Gastrocnemius medialis (tissue), 4 donors: ENCODE data around the gene NIPAL1. TPM values are rescaled to one million over a fixed set of nuclear protein-coding genes. Genes with fewer than 3 reads are reported as not detected.
"Not testable (repeated sequence)": the region's sequence is repeated elsewhere in the genome, so short reads cannot be mapped to it uniquely, and the experiment has no call there.

Experiments used
- ATAC-seq, 2 donors: fragments of 150-250 bp; one replicate each; pipeline ENCODE4 v1.9.1; 2016
- DNase-seq, 2 donors: peaks; one replicate each; pipeline ENCODE4 v3.0.0-alpha.2; 2019
- H3K27ac ChIP-seq, 4 donors: fragments of 200-600 bp; sonication (generic); 1 replicate in 1 of 4; 2 replicates in 3 of 4; pipeline ENCODE4 v1.5.1; 2016 to 2018; ENCODE audit warnings: mild to moderate bottlenecking in 2 of 4, moderate library complexity in 1 of 4
- H3K27me3 ChIP-seq, 3 donors: fragments of 200-600 bp; sonication (generic) in 2 of 3; 1 replicate in 1 of 3; 2 replicates in 2 of 3; pipeline versions ENCODE4 v1.5.1 to v1.6.0; 2016 to 2019; ENCODE audit warnings: mild to moderate bottlenecking in 1 of 3, moderate library complexity in 1 of 3
- H3K36me3 ChIP-seq, 2 donors: fragments of 200-600 bp; sonication (generic) in 1 of 2; one replicate each; pipeline ENCODE4 v1.5.1; 2017 to 2018
- H3K4me1 ChIP-seq, 2 donors: fragments of 200-600 bp; sonication (generic) in 1 of 2; one replicate each; pipeline ENCODE4 v1.5.1; 2016 to 2017; ENCODE audit warnings: mild to moderate bottlenecking in 2 of 2
- H3K4me3 ChIP-seq, 4 donors: fragments of 200-600 bp; sonication (generic) in 3 of 4; 1 replicate in 1 of 4; 2 replicates in 3 of 4; pipeline ENCODE4 v1.5.1; 2016 to 2019; ENCODE audit warnings: mild to moderate bottlenecking in 2 of 4
- H3K9me3 ChIP-seq, 3 donors: fragments of 200-600 bp; sonication (generic) in 2 of 3; 1 replicate in 1 of 3; 2 replicates in 2 of 3; pipeline ENCODE4 v1.5.1; 2016 to 2019
- POLR2A ChIP-seq, 2 donors: fragments of 450-650 bp; IDR thresholded peaks; one replicate each; pipeline ENCODE4 v1.6.1; 2017; ENCODE audit warnings: antibody characterized with exemption in 2 of 2, mild to moderate bottlenecking in 2 of 2, moderate library complexity in 2 of 2
- in situ Hi-C, 4 donors: fragments of 200-750 bp; cut with MboI; loops; one replicate each; pipeline versions ENCODE4 v1.15.0 to v1.8.0; 2017; ENCODE audit warnings: low sequenced_read_pairs in 4 of 4
- intact Hi-C: fragments of 100-400 bp; cut with DNase I; formaldehyde crosslinking; loops from one replicate; pipeline ENCODE4 v1.15.1; 2023; ENCODE audit warnings: low total_unique reads
- total RNA-seq, 4 donors: library from RNA; depleted of rRNA; stranded (reverse); fragments of >200 nt; gene quantifications; one replicate each; pipeline versions ENCODE4 v1.1.0 to v1.2.3, GENCODE V29; 2016
- TF ChIP-seq, protein P1 (sequence below), 5 experiments: fragments of 450-650 bp in 3 of 5; fragments of 200-600 bp in 2 of 5; sonication (generic) in 2 of 5; IDR thresholded peaks in 4 of 5; conservative IDR thresholded peaks in 1 of 5; 1 replicate in 4 of 5; 2 replicates in 1 of 5; pipeline ENCODE4 v1.5.1; 2016 to 2019; ENCODE audit warnings: antibody characterized with exemption in 5 of 5, mild to moderate bottlenecking in 3 of 5, moderate library complexity in 3 of 5

NIPAL1 gene
- total RNA-seq, 4 donors from 2014 or later = 0.07 to 0.51 (median 0.15) TPM; not detected in 1

DNA sequence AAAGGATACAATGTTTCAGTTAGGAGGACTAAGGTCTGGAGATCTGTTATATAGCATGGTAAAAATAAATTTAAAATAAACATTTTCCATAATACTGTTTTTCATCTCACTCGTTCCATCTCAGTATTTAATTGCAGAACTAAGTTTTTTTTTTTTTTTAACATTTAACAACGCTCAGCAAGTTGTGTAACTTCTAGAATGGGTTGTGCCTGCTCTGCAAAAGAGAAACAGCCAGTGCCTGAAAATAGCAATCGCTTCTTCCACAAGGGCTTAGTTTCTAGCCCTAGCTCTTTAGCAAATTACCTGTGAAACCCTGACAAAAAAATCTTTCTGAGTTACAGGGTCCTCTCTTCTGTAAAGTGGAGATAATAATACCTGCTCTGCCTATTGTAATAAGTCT, 42.0 kb upstream of the NIPAL1 start:
- in situ Hi-C loops (no loop called here), intact Hi-C loops (no loop called here)
- Histone ChIP-seq H3K27ac (no peak overlapping the region), H3K9me3 (no peaks in the 10 kb centered on the region), H3K27me3 (no peaks in the 10 kb centered on the region), H3K36me3 (no peaks in the 10 kb centered on the region), H3K4me1 (no peaks in the 10 kb centered on the region), H3K4me3 (no peak overlapping the region)
- ATAC-seq (no peak), DNase-seq (no peak)
- no peak for TF ChIP-seq POLR2A (IDR thresholded peaks at IDR 0.05)
- TF ChIP-seq, protein P1, sequence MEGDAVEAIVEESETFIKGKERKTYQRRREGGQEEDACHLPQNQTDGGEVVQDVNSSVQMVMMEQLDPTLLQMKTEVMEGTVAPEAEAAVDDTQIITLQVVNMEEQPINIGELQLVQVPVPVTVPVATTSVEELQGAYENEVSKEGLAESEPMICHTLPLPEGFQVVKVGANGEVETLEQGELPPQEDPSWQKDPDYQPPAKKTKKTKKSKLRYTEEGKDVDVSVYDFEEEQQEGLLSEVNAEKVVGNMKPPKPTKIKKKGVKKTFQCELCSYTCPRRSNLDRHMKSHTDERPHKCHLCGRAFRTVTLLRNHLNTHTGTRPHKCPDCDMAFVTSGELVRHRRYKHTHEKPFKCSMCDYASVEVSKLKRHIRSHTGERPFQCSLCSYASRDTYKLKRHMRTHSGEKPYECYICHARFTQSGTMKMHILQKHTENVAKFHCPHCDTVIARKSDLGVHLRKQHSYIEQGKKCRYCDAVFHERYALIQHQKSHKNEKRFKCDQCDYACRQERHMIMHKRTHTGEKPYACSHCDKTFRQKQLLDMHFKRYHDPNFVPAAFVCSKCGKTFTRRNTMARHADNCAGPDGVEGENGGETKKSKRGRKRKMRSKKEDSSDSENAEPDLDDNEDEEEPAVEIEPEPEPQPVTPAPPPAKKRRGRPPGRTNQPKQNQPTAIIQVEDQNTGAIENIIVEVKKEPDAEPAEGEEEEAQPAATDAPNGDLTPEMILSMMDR (IDR thresholded peaks at IDR 0.05 in 4 of 5, conservative IDR thresholded peaks at IDR 0.05 in 1 of 5) = no peak

DNA sequence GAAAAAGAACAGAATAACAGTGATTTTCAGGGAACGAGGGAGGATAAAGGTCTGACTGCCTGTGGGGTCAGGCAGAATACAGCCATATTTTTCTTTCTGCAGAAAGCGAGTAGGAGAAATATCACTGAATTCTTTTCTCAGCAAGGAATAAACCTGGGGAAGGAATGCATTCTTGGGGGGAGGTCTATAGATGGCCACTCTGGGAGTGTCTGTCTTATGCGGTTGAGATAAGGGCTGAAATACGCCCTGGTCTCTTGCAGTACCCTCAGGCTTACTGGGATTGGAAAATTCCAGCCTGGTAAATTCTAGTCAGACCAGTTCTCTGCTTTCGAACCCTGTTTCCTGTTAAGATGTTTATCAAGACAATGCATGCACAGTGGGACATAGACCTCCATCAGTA, 26.4 kb upstream of the NIPAL1 start:
- in situ Hi-C loops (no loop called here), intact Hi-C loops (no loop called here)
- no peaks in the 10 kb centered on the region for H3K9me3 ChIP-seq
- H3K36me3 ChIP-seq = no peaks in the 10 kb centered on the region
- no peak overlapping the region for H3K27ac ChIP-seq
- DNase-seq (no peak), ATAC-seq (no peak)
- H3K27me3 ChIP-seq = no peaks in the 10 kb centered on the region
- H3K4me3 ChIP-seq = no peak overlapping the region
- no peaks in the 10 kb centered on the region for H3K4me1 ChIP-seq
- no peak for TF ChIP-seq POLR2A (IDR thresholded peaks at IDR 0.05)
- TF ChIP-seq, protein P1 (IDR thresholded peaks at IDR 0.05 in 4 of 5, conservative IDR thresholded peaks at IDR 0.05 in 1 of 5) = no peak

DNA sequence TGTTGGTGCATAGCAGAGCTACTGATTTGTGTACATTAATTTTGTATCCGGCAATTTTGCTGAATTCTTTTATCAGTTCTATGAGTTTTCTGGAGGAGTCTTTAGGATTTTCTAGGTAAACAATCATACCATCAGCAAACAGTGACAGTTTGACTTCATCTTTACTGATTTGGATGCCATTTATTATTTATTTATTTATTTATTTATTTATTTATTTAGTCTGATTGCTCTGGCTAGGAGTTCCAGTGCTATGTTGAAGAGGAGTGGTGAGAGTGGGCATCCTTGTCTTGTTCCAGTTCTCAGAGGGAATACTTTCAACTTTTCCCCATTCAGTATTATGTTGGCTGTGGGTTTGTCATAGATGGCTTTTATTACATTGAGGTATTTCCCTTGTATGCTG, 24.1 kb upstream of the NIPAL1 start:
- H3K36me3 ChIP-seq, H3K27ac ChIP-seq, H3K27me3 ChIP-seq, H3K4me3 ChIP-seq, H3K4me1 ChIP-seq, ATAC-seq, H3K9me3 ChIP-seq, intact Hi-C loops, in situ Hi-C loops, DNase-seq: not testable (repeated sequence)

DNA sequence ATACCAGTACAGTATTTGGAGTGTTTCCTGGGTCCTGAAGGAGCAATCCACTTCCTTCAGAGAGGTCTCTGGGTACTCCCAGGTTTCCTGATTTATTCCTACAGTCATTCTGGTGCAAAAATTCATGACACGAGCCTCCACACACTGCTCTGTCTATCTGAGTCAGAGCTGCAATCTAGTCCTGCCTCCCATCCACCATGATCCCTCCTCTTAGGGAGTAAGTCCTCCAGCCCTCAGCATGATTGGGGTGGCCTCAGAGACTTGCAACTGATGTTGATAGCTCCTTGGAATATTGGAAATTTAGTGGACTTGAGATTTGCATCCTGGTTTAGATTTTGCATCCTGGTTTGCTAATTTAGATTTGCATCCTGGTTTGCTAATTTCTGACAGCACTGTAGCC, 20.6 kb upstream of the NIPAL1 start:
- TF ChIP-seq POLR2A (IDR thresholded peaks at IDR 0.05) = no peak
- TF ChIP-seq, protein P1 (IDR thresholded peaks at IDR 0.05 in 4 of 5, conservative IDR thresholded peaks at IDR 0.05 in 1 of 5) = no peak
- Histone ChIP-seq H3K9me3 (no peaks in the 10 kb centered on the region), H3K4me3 (no peak overlapping the region), H3K36me3 (no peaks in the 10 kb centered on the region), H3K27me3 (no peaks in the 10 kb centered on the region), H3K27ac (no peak overlapping the region), H3K4me1 (no peaks in the 10 kb centered on the region)
- in situ Hi-C loops (no loop called here), intact Hi-C loops (no loop called here)
- ATAC-seq = no peak
- DNase-seq = no peak

DNA sequence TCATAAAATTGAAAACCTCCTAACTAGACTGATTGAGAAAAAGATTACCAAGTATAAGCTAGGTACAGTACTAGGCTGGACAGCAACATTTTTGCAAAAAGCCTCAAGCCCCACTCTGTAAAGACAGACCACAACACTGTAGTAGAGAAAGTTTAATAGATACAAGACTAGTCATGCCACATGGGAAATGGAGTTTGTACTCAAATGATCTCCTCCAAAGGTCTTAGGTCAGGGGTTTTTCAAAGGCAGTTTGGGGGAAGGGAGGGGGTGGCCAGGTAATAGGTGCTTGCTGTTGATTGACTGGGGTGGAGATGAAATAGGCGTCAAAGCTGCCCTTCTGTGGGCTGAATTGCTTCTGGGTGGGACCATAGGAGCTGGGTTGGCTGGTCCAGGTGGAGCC, 14.3 kb upstream of the NIPAL1 start:
- intact Hi-C loops = loop anchor here (2.0 kb wide), 1 partner anchor 85 kb away; no protein-coding TSS in a partner anchor

More for the DNA sequence above, 14.3 kb upstream of the NIPAL1 start:
- Histone ChIP-seq H3K9me3 (no peaks in the 10 kb centered on the region), H3K4me1 (no peaks in the 10 kb centered on the region), H3K36me3 (no peaks in the 10 kb centered on the region), H3K4me3 (no peak overlapping the region), H3K27me3 (no peaks in the 10 kb centered on the region), H3K27ac (no peak overlapping the region)
- in situ Hi-C loops = loop anchor here in 2 of 4 donors (10.0 kb wide), 1 partner anchor 83 kb away; no protein-coding TSS in a partner anchor
- no peak for DNase-seq
- TF ChIP-seq POLR2A (IDR thresholded peaks at IDR 0.05) = no peak
- TF ChIP-seq, protein P1 (IDR thresholded peaks at IDR 0.05 in 4 of 5, conservative IDR thresholded peaks at IDR 0.05 in 1 of 5) = no peak
- no peak for ATAC-seq
